Mesodermal cell (in vitro differentiated cells): ENCODE results near the gene EIF4EBP2.

Source experiments
- H3K27ac ChIP-seq: 2 replicates; pipeline ENCODE4 v1.7.0; 2013; ENCODE audit warnings: mild to moderate bottlenecking, low read depth, low read length, moderate library complexity; ENCODE audit not compliant: severe bottlenecking
- H3K36me3 ChIP-seq: 2 replicates; pipeline ENCODE4 v1.7.1; 2013; ENCODE audit warnings: mild to moderate bottlenecking, low read length, moderate library complexity; ENCODE audit not compliant: control insufficient read depth, insufficient read depth
- H3K4me1 ChIP-seq: one replicate; pipeline ENCODE4 v1.7.1; 2013; ENCODE audit warnings: mild to moderate bottlenecking, low read length; ENCODE audit not compliant: insufficient read depth, control insufficient read depth, poor library complexity, severe bottlenecking
- H3K4me3 ChIP-seq: 2 replicates; pipeline ENCODE4 v1.7.0; 2013; ENCODE audit warnings: low read length, control low read depth, mild to moderate bottlenecking; ENCODE audit not compliant: insufficient read depth, poor library complexity, severe bottlenecking; ENCODE audit errors: extremely low read depth
- H3K9me3 ChIP-seq: 2 replicates; pipeline ENCODE4 v1.7.1; 2013; ENCODE audit warnings: mild to moderate bottlenecking, low read length, moderate library complexity; ENCODE audit not compliant: control insufficient read depth
- WGBS, 2 experiments: methylation state at CpG; one replicate each; pipeline ENCODE4 v1.1.5; 2013; ENCODE audit warnings: missing lambda C conversion rate in 2 of 2; ENCODE audit not compliant: insufficient coverage in 2 of 2; 5-methylcytosine and 5-hydroxymethylcytosine counted together

The EIF4EBP2 gene

DNA sequence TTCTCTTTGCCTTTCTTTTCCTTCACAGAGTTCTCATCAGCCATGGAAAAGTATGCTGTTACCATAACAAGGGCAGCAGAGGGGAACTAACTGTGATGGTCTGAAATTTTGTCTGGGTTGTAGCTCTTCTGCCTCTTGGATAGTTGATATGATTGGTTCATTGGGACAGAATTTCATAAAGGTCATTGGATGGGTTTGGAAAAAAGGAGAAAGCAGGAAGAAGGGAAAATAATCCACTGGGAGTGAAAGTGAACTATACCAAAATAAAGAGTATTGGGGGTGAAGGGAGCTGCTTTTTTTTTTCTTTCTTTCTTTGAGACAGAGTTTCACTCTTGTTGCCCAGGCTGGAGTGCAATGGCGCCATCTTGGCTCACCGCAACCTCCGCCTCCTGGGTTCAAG lies 5.8 kb downstream of the EIF4EBP2 start:
- peaks cover 55% of the 10 kb centered on the region for H3K36me3 ChIP-seq
- peaks cover 15% of the 10 kb centered on the region for H3K4me1 ChIP-seq
- no peak overlapping the region for H3K4me3 ChIP-seq
- no peak overlapping the region for H3K27ac ChIP-seq
- WGBS, 2 experiments, result 80% methylated on average over 2 of the region's 3 CpGs; no CpG with 5 or more reads in 1 of the 2 experiments
- H3K9me3 ChIP-seq, result no peaks in the 10 kb centered on the region

DNA sequence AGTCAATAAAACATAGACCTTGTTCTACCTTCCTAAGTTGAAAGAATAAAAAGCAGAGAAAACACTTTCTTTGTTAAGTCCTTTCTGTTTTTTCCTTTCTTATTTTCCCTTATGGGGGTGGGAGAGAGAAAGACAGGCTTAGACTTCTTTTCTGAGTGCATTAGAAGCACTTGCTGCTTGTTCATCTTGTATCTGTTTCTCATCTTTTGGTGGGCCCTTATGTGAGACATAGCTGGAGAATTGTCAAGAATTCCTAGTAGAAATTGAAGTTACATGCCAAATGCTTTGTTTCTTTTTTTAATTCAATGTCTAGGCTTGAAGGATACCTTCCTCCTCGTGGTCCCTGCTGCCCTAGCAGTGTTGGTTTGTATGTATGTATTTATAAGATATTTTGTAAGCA lies 6.7 kb downstream of the EIF4EBP2 start:
- Histone ChIP-seq H3K9me3 (no peaks in the 10 kb centered on the region), H3K27ac (no peak overlapping the region), H3K4me1 (peaks cover 12% of the 10 kb centered on the region), H3K36me3 (peaks cover 54% of the 10 kb centered on the region), H3K4me3 (no peak overlapping the region)
- WGBS, 2 experiments, result no CpG with 5 or more reads among the region's 1 CpG

DNA sequence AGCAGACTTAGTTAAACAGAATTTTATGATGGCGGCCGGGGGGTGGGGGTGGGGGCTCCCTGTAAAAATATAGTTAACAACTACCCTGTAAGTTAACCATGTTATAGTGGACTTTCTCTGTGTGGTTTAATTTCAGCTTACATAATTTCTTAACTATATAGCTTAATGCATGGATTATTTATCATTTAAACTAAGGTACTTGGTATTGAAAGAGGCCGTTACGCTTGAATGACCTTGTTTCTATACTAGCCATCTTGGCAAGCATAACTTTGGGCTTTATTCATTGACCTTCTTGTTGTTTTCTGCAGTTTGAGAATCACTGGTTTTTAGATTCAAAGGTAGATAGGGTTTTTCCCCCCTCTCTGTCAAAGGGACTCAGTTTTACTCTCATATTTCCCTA lies 8.4 kb downstream of the EIF4EBP2 start:
- Histone ChIP-seq H3K4me1 (peaks cover 12% of the 10 kb centered on the region), H3K4me3 (no peak overlapping the region), H3K36me3 (peaks cover 47% of the 10 kb centered on the region), H3K27ac (no peak overlapping the region), H3K9me3 (no peaks in the 10 kb centered on the region)
- no CpG with 5 or more reads among the region's 4 CpGs for WGBS, 2 experiments

DNA sequence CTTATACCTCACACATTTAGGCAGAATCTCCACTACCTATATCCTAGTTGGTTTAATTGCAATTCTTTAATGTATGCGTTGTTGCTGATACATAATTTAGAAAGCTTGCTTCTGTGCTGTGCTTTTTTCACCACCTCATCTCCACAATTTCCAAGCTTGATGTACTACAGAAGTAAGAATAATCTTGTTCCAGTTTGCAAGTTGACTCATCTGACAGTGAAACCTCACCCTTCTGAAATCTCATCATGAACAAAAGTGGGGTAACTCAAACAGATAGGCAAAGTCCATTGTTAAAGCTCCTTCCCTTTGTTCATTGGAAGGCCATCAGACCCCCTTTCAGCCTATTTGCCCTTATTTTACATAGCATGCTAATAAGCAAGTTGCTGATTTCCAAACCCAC lies 13.6 kb downstream of the EIF4EBP2 start:
- Histone ChIP-seq H3K4me3 (no peak overlapping the region), H3K27ac (no peak overlapping the region), H3K36me3 (peaks cover 45% of the 10 kb centered on the region), H3K4me1 (peaks cover 12% of the 10 kb centered on the region), H3K9me3 (no peaks in the 10 kb centered on the region)
- no CpG with 5 or more reads among the region's 1 CpG for WGBS, 2 experiments

DNA sequence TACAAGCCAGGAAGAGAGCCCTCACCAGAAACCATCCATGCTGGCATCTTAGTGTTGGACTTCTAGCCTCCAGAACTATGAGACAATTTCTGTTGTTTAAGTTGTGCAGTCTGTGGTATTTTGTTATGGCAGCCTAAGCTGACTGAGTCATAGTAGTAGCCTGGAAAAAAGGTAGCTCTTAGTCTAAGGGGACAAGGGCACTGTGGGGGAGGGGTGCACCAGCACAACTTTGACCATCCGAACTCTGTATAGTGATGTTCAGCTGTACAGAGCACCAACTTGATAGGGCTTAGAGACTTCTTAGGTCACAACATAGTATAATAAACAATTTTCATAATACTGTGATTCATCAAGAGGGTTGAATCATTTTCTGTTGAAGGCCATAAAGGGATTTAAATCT lies 14.3 kb downstream of the EIF4EBP2 start:
- Histone ChIP-seq H3K9me3 (no peaks in the 10 kb centered on the region), H3K27ac (no peak overlapping the region), H3K36me3 (peaks cover 51% of the 10 kb centered on the region), H3K4me3 (no peak overlapping the region), H3K4me1 (peaks cover 12% of the 10 kb centered on the region)
- WGBS, 2 experiments, result 100% methylated on average over 1 of the region's 1 CpG; no CpG with 5 or more reads in 1 of the 2 experiments

DNA sequence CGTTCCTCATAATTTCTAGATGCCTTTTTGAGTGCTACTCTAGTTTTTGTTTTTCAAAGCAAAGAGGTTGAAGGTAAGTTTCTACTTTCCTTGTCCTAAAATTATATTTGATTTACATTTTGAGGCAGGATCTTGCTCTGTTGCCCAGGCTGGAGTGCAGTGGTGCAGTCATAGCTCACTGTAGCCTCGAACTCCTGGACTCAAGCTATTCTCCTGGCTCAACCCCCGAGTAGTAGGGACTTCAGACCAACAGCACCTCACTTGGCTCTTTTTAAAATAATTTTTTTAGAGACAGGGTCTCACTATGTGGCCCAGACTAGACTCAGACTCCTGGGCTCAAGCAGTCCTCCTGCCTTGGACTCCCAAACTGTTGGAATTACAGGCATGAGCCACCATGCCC lies 14.8 kb downstream of the EIF4EBP2 start:
- no peaks in the 10 kb centered on the region for H3K9me3 ChIP-seq
- no peak overlapping the region for H3K4me3 ChIP-seq
- 94 to 95% methylated on average over 2 of the region's 3 CpGs for WGBS, 2 experiments
- peaks cover 12% of the 10 kb centered on the region for H3K4me1 ChIP-seq
- H3K27ac ChIP-seq, result no peak overlapping the region
- peaks cover 56% of the 10 kb centered on the region for H3K36me3 ChIP-seq

DNA sequence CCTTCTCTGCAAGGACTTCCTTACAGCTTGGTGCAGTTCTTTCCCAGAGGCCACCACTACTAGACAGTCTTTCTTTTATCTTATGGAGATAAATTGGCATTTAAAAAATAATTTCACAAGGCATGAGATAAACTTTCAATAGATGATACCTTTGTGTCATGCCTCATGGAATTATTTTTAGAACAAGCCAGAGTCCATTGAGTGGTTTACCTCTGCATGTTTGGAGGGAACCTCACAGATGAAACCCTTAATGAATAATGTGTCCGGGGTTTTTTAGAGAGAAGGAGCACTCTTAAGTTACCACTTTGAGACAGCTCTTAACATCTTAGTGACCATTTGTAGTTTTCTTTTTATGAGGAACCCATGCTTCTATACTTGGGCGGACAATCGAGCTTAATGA lies 20.4 kb downstream of the EIF4EBP2 start:
- Histone ChIP-seq H3K4me3 (no peak overlapping the region), H3K36me3 (peaks cover 99% of the 10 kb centered on the region), H3K4me1 (no peaks in the 10 kb centered on the region), H3K9me3 (no peaks in the 10 kb centered on the region), H3K27ac (no peak overlapping the region)
- WGBS, 2 experiments, result 80 to 93% methylated on average over 1 to 2 of the region's 3 CpGs

DNA sequence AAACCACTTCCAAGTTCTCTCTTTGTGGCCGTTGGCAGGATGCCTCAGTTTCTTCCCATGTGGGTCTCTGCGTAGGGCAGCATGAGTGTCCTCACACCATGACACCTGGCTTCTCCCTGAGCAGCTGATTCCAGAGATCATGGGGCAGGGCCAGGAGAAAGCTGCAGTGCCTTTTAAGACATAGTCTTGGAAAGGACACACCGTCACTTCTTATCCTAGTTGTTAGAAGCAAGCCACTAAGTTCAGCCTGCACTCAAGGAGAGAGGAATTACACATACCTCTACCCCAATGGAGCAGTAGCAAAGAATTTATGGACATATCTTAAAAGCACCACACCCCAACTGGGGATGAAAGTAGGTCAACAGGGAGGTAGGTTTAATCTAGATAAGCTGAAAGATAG lies 21.2 kb downstream of the EIF4EBP2 start:
- Histone ChIP-seq H3K4me3 (no peak overlapping the region), H3K9me3 (no peaks in the 10 kb centered on the region), H3K36me3 (peaks cover 99% of the 10 kb centered on the region), H3K27ac (no peak overlapping the region), H3K4me1 (no peaks in the 10 kb centered on the region)
- WGBS, 2 experiments, result 96 to 100% methylated on average over 3 of the region's 3 CpGs

DNA sequence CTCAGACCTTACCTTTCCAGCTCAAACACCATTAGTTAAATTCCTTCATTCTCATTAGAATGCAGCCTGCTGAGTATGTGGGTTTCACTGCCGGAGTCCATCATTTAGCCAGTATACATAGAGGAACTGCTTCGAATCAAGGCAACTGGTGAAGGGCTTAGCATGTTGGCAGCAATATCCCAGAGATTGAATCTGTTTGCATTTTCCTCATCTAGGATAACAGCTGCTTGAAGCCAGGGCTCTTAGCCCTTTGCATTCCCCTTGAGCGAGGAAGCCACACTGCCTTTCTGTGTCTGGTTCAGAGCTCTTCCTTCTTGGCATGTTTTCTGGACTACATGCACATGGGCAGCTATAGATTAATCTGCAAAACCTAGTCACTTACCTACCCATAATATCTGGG lies 22.9 kb downstream of the EIF4EBP2 start:
- WGBS, 2 experiments, result 98 to 100% methylated on average over 3 of the region's 3 CpGs
- Histone ChIP-seq H3K36me3 (peaks cover 95% of the 10 kb centered on the region), H3K4me3 (no peak overlapping the region), H3K27ac (no peak overlapping the region), H3K4me1 (peaks cover 5% of the 10 kb centered on the region), H3K9me3 (no peaks in the 10 kb centered on the region)

DNA sequence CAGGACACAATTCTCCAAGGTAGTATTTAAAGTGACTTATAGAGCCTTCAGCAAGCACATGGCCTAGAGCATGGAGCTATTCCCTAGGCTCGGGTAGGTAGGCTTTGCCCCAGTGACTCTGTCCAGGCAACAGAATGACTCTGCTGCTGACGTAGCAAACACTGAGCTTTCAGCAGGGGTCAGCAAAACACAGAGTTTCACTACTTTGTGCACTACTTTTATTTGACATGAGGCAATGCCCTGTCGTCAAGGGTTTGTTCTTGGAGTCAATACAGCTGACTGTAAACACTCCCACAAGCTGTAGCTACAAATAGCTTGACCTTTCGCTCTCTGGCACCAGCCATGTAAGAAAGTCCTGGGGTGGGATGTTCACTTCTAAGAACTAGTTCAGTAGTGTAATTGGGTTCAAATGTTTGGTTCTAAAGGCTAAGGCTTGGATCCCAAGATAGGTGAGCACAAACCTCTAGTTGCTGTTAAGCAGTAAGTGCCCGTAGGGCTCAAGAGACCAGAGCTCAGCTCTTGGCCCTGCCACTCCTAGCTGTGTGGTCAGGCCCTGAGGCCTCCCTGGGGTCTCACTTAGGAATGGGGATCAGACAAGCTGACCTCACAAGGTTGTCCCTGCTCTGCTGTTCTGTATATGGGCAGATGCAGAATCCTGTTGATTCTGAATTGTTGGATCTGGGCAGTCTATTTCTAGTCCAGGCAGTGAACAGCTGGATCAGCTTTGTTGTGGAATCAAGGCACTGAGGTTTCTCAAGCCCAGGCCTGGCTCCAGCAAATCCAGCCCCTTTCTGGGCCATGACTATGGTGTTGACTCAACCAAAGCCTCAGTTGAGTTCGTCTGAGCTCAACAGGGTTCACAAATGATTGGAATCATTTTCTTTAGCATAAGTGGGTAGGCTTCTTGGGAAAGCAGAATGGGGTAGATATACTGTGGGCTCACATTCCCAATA lies 26.8 kb downstream of the EIF4EBP2 start:
- Histone ChIP-seq H3K4me3 (no peak overlapping the region), H3K4me1 (peaks cover 8% of the 10 kb centered on the region), H3K9me3 (no peaks in the 10 kb centered on the region), H3K36me3 (peaks cover 56% of the 10 kb centered on the region), H3K27ac (peak overlapping the region; percentile 29)
- WGBS, 2 experiments, result 88% methylated on average over 4 to 5 of the region's 6 CpGs

DNA sequence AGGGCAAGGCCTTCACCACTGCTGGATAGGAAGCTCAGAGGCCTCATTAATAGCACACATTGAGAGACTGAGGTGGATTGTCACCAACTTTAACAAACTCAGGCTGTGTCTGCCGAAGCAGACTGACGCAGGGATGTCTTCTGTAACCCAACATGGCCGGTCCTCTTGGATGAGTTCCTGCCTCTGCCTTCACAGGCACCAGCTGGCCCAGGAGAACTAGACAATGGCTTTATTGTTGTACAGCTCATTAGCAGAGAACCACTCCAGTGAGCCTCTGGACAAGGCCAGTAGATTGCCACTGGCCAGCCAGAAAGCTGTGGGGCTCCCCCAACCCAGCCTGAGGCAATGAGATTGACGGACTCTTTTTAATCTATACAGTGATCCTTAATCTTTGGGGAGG lies 28.2 kb downstream of the EIF4EBP2 start:
- WGBS, 2 experiments, result 94% methylated on average over 3 of the region's 4 CpGs
- H3K36me3 ChIP-seq, result peaks cover 44% of the 10 kb centered on the region
- no peaks in the 10 kb centered on the region for H3K9me3 ChIP-seq
- no peak overlapping the region for H3K4me3 ChIP-seq
- H3K27ac ChIP-seq, result no peak overlapping the region
- H3K4me1 ChIP-seq, result peaks cover 8% of the 10 kb centered on the region
